HG03378 (cell line): ENCODE data around the gene HOXD8.

Experiments used
- ATAC-seq: cut with Tn5 transposase; IDR thresholded peaks from one replicate; pipeline ENCODE4 v1.9.1; 2021; ENCODE audit warnings: mild to moderate bottlenecking, moderate library complexity; ENCODE audit not compliant: unreplicated experiment

HOXD8 gene

DNA sequence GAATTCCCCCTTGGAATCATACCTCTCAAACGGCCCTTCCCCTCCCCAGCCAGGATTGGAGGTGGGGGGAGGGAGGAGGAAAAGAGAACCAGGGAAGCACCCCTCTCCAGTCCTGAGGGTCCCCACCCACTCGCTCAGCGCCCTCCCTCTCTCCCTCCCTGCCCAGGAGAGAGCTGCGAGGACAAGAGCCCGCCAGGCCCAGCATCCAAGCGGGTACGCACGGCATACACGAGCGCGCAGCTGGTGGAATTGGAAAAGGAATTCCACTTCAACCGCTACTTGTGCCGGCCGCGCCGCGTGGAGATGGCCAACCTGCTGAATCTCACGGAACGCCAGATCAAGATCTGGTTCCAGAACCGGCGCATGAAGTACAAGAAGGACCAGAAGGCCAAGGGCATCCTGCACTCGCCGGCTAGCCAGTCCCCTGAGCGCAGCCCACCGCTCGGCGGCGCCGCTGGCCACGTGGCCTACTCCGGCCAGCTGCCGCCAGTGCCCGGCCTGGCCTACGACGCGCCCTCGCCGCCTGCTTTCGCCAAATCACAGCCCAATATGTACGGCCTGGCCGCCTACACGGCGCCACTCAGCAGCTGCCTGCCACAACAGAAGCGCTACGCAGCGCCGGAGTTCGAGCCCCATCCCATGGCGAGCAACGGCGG, 42.0 kb downstream of the HOXD8 start:
- no peak for ATAC-seq

DNA sequence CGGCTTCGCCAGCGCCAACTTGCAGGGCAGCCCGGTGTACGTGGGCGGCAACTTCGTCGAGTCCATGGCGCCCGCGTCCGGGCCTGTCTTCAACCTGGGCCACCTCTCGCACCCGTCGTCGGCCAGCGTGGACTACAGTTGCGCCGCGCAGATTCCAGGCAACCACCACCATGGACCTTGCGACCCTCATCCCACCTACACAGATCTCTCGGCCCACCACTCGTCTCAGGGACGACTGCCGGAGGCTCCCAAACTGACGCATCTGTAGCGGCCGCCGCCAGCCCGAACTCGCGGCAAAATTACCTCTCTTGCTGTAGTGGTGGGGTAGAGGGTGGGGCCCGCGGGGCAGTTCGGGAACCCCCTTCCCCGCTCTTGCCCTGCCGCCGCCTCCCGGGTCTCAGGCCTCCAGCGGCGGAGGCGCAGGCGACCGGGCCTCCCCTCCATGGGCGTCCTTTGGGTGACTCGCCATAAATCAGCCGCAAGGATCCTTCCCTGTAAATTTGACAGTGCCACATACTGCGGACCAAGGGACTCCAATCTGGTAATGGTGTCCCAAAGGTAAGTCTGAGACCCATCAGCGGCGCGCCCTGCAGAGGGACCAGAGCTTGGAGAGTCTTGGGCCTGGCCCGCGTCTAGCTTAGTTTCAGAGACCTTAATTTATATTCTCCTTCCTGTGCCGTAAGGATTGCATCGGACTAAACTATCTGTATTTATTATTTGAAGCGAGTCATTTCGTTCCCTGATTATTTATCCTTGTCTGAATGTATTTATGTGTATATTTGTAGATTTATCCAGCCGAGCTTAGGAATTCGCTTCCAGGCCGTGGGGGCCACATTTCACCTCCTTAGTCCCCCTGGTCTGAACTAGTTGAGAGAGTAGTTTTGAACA, 42.7 kb downstream of the HOXD8 start:
- no peak for ATAC-seq

DNA sequence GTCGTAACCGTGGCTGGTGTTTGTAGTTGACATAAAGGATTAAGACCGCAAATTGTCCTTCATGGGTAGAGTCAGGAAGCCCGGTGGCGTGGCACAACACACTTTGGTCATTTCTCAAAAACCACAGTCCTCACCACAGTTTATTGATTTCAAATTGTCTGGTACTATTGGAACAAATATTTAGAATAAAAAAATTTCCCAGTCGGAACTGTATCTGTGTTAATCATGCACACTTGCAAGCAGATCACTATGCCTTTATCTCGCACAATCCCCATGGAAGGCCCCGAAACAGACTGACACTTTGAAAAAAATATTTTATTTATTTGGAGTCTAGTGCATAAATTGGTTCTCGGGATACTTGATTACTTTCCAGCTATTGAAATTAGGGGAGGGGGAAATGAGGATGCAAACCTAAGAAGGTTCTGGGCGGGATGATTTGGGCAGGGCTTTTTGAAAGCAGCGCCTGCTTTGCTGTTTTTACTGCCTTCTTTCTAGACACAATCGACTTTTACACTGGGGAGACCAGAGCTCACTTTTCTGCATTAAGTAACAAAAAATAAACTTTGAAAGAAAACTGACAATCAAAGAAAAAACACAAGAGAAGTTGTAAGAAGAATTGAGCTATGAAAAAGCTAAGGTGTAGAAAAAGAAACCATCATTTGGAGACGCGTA, 43.5 kb downstream of the HOXD8 start:
- no peak for ATAC-seq

DNA sequence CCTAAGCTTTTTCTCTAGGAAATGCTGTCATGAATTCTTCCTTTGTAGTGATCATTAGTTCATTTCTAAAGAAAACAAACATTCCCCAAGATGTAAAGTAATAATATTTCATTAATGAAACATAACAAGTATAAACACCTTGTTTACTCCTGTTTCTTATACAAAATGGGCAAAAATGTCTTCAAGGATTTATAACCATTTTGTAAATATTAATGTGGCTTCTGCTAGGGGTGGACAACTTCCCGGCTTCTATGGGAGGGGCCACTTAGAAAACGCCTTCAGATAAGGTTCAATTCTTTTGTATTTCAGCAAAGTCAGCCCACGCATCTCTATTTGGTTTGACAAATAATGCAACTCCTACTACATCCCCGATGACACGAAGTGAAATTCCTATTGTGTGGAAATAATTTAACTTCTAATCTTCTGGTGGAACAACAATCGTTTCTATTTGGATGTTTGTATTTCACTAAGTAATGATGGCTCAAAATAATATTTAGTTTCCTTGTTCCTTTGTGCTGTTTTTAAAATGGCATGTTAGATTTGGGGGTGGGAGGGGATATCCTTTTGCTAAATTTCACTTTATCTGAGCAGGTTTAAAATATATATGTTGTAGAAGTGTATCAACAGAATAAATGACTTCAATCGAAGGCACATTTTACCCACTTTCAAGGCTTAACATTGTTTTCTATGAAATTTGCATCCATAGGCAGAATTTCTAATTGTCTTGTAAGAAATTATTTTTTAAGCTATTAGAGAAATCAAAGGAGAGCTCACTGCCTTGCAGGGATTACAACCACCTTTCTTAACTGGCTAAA, 44.3 kb downstream of the HOXD8 start:
- no peak for ATAC-seq

DNA sequence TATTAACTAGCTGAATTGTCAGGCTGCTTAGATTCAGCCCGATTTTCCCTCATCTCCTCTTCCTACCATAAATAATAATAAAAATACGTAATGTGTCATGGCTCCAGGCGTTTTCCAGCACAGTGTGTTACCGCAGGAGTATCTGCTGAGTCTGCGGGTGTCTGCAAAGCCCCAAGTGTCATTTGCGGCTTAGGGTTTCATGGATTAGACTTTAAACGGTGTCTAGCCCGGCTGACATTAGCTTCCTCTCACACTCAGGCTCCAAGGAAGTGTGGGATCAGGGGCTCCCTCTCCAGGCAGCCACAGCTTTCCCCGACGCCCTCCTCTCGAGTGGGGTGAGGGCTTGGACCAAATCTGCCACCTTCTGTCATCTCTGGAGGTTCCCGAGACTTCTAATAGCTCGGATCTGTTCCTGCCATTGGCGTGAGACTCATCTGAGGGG, 44.9 kb downstream of the HOXD8 start:
- no peak for ATAC-seq

DNA sequence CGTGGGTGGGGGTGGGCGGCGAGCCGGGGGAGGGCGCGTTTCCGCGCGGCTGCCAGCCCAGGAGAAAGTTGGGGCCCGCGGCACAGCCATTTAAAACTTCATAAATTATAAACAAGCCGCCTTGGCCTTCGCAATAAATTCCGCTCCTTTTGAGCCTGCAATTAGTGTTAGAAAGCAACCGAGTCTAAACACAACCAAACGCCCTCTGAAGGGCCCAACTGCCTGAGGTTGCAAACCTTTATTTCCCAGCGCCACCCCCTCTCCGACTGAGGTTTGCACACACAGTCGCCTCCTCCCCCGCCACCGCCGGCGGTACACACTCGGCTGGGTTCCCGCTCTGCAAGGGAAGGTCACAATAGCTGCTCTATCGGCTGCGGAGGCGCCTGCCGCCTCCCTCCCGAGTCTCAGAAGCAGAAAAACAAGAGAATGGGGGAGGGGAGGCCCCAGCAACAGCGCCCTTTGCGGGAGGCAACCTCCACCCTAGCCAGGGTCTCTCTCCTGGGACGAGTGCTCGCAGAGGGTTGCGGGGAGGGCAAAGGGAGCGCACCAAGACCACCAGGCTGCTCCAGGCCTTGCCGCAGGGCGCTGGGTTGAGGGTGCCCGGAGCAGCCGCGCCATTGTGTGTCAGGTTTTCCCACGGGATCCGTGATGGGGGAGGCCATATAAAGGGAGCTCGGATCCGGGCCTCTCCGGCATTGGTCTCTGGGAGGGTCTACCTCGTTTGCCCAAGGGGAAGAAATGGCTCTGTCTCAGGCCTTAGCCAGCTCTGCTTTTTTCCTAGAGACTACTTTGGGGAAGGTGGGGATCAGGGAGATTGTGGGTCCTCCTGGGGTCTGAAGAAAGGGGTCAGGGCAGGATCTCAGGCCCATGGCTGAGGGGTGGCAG, 45.6 kb downstream of the HOXD8 start:
- no peak for ATAC-seq

DNA sequence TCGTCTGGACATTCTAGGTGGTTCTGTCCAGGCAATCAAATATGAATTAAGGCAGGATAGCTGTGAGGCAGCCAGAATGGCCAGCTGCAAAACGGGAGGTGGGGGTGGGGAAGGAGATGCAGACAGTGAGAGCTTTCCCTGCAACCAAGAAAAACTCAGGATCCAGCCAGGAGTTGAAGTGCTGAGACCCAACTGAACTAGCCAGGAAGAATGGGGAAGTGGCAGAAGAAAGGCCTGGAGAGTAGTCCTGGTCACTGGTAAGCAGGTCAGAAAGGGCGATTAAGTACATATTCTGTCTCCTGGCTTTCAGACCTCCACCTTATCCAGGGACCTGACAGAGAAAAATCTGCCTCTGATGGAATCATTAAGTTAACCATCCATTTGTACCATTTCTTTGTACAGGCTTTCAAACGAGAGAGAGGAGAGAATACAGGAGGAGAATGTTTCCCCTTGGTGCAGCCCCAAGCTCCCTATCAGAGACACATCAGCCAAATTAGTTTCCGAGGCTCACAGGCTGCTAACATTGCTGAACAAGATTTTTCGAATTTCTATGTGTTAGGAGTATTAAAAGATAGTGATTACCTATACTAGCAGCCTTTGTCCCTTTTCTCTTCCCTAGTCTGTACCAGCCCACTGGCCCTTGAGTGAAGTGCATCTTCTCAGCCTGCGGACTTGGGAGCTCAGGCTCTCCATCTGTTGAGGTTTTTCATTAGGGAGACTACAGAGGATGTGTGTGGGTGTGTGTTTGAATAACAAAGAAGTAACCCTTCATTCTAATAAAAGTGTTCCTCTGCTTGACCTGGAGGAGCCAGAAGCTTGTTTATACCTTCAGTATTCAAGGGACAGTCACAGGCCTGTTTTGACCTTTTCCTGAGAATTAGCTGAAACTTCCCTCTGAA, 46.5 kb downstream of the HOXD8 start:
- no peak for ATAC-seq

DNA sequence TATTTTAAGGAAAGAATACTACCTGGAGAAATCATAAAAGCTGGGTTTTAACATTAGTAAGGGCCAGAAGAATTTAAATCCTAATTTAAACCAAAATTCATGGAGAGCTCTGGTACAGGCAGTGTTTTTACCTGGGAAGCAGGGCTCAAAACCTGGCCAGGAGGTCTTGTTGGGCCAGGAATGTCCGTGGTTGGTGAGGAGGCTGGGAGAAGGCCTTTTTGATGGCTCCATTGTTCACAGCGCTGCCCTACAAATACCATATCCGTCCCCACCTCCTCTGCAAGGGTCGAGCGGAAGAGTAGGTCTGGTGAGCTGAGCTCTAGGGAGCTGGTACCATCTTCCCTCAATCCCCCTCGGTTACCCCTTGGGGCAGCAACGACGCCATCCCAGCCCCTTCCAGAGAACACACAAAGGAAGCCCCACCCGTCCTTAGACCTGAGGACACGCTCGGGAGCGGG, 48.1 kb downstream of the HOXD8 start:
- ATAC-seq, result no peak

DNA sequence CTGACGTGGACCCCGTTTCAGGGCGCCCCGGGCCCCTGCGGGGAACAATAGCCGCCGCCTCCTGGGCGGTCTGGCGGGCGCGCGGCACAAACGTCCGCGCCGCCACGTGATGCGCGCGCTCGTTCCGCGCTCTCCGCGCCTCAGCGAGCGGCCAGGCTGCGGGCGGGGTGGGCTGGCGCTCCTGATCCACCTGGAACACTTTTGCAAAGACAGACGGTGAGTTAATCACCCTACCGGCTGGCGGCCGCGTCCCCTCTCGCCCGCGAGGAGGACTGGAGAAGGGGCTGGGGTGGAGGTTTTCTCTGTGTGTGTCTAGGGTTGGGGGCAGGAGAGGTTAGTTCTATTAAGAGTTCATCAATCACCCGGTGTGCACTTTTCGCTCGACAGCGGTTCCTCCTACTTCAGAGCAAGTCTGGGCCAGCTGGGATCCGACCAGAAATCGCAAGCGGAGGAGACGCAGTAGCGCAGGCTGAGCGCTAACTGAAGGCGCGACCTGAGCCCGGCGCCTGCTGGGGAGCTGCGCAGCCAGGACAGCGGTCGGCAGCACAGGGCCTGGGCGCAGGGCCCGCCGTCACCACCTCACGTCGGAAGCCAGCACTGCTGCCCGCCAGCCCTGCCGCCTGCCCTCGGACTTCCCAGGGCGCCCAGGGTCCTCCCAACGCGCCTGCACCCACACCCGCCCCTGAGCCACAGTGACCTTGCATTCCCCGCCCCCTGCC, 48.7 kb downstream of the HOXD8 start:
- no peak for ATAC-seq

DNA sequence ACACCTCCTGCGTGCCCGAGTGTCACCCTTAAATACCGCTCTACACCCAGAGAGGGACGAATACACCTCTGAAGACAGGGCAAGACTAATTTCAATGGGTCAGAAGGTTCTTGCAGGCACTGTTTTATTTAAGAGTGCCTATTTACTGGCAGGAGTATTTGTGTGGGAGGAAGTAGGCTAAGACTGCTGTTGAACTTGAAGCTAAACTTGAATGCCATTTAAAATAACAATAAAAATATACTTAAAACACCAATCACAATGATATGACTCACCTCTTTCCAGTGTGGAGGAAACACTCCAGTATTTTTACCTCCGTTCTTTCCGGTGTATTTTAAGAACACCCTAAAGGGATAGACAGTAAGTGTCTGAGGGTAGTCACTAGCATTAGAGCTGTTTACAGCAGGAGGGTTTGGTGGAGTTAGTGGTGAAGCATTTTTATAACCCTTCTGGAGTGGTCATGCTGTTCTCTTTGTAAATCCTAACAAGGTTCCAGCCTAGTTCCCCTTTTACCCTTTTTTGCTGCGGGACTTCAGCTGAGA, 49.3 kb downstream of the HOXD8 start:
- no peak for ATAC-seq

DNA sequence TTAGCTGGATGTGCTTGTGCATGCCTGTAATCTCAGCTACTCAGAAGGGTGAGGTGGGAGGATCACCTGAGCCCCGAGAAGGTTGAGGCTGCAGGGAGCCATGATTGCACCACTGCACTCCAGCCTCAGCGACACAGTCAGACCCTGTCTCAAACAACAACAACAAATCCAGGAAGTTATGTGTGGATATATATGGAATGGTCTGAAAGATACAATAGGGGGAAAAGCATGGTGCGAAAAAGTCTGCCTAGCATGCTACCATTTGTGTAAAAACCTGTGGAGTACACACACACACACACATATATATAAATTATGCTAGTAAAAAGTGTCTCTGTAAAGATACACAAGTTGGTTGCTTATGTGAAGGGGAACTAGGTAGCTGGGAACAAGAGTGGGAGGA, 52.0 kb downstream of the HOXD8 start:
- ATAC-seq, result no peak
